Skin of body (tissue), 2 donors: Measurements from ENCODE around the gene TEX44. TPM values are rescaled to one million over a fixed set of nuclear protein-coding genes. Genes with fewer than 3 reads are reported as not detected.
"Not testable (repeated sequence)": the region's sequence is repeated elsewhere in the genome, so short reads cannot be mapped to it uniquely, and the experiment has no call there.

Experiments used
- DNase-seq: peaks from one replicate; lab custom pipeline; 2025; lab: John Stamatoyannopoulos, UW
- total RNA-seq: library from RNA; depleted of rRNA; stranded (reverse); fragments of >200 nt; gene quantifications from one replicate; pipeline ENCODE4 v1.2.3, GENCODE V29; 2014

Gene TEX44
- total RNA-seq, 1 donor from 2014 or later, result not detected

- DNase-seq, result not testable (repeated sequence)
These were observed 21.7 kb upstream of the TEX44 start for GRCh38 chr2:231570915-231571314.

DNA sequence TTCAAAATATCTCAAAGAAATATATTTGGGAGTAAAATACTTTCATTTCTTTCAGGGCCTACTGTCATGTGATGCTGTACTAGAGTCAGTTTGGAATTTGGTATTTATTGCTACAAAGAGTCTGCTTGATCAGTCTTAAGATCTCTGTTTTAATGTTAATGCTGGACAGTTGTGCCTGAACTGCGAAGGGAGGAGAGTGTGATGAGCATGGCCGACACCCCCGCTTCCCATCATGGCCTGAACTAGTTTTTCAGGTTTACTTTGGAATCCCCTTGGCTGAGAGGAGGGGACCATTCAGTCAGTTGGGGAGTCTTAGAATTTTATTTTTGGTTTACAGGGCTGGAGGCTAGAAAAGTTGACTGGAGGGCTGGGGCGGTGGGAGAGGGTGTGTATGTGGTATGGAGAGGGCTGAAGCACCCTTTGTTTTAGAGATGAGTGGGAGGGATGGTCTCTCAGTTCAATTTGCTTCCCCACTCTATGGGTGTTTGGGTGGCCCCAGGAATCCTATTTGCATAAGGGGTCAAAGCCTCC lies 20.9 kb upstream of the TEX44 start:
- DNase-seq, result no peak

- no peak for DNase-seq
These were observed 19.6 kb upstream of the TEX44 start for GRCh38 chr2:231573096-231573495.

DNA sequence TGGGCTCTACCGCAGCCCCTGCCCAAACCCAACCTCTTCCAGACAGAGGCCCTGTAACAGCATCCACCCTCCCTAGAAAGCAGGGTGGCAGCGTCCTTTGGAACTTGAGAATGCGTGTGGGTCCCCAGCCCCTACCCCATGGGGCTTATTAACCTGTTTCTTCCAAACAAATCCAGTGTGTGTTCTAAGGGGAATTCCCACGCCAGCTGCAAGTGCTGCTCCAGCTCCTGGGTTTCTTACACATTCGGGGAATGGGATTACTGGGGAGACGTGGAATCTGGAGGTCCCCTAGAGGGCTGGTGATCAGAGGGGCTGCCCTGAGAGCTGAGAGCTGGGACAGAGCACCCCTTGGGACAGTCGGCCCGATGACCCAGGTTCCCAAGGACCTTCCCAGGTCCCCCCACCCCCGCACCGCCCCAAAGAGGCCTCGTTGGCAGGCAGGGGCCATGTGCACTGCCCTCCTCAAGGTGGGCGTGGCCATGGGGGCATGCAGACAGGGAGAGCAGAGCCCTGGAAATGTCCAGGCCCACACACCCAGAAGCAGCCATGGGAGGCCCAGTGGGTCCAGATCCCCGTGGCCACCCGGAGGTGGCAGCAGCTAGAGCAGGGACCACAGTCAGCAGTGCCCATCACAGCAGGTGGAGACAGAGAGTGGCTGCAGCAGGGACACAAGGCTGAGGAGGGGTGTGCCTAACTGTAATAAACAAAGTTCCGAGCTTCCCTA lies 18.8 kb upstream of the TEX44 start:
- DNase-seq, result no peak

DNA sequence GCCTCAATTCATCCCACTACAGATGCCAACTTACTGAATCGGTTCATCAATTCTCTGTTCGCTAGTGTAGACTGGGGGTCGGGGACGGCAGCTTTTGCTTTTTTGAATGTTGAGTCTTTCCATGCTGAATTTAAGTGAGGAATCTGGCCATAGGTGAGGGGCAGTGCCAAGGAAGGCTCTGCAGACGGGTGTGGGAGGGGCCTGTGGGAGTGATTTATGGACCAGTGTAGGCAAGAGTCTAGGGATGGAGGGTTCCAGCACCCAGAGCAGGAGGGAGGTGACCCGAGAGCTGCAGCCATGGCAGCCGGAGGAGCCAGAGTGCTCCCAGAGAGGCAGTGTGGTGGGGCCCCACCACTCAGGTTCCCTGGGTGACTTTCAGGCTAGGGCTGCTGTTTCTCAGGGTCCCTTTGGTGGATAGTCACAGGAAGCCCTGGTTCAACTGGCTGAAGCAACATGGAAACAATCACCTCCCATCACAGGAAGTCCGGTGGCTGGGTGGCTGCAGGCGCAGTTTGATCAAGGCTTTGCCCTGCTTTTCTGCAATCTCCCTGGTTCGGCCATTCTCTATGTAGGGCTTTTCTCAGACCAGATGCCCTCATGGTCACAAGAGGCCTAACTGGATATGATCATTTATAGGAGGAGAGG lies 16.9 kb upstream of the TEX44 start:
- DNase-seq, result no peak

DNA sequence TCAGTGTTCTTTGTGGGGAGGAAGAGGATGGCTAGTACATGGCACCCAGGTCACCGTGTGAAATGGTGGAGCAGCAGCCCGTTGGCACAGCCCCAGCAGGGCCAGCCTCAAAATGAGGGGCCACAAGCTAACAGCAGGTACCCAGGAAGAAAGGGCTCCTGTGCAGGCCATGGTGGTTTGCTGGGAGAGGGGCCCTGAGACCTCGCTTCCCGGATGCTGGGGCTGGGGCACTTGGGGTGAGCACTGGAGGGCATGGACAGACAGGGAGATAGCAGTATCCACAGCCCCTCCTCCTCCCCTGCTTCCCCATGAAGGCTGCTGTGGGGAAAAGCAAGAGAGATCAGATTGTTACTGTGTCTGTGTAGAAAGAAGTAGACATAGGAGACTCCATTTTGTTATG lies 16.2 kb upstream of the TEX44 start:
- no peak for DNase-seq

- not testable (repeated sequence) for DNase-seq
These were observed 14.0 kb upstream of the TEX44 start for GRCh38 chr2:231578655-231579054.

GRCh38 chr2:231579560-231579959 lies 13.1 kb upstream of the TEX44 start:
- no peak for DNase-seq

DNA sequence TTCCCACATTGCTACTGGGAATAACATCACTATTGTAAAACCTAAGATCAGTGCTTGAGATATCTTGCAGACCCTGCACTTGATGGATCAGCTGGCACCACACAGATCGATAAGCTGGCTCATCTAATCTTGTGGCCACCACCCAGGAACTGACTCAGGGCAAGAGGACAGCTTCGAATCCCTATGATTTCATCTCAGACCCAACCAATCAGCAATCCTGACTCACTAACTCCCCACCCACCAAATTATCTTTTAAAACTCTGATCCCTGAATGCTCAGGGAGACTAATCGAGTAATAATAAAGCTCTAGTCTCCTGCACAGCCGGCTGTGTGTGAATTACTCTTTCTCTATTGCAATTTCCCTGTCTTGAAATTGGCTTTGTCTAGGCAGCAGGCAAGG lies 11.3 kb upstream of the TEX44 start:
- no peak for DNase-seq

DNA sequence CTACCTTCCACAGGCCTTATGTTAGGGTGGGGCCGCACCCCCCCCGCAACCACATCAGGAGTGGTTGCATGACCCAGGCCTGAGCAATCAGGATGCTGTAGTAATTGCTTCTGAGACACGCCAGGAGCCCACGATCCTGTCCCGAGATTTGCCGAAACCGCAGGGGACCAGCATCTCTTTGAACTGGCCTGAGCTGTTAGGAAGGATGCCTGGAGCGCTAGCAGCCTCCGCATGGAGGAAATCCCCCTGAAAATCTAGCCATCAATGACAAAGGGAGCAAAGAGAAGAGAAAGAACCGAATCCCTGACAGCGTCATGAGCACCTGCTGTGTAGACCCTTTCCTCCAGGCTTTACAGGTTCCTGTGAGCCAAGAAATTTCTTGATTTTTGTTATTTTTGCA lies 8.7 kb upstream of the TEX44 start:
- no peak for DNase-seq

GRCh38 chr2:231587744-231588143 lies 4.9 kb upstream of the TEX44 start:
- DNase-seq, result not testable (repeated sequence)

GRCh38 chr2:231589656-231590055 lies 3.0 kb upstream of the TEX44 start:
- DNase-seq, result no peak

- no peak for DNase-seq
These were observed 2.0 kb upstream of the TEX44 start for GRCh38 chr2:231590614-231591013.

GRCh38 chr2:231593666-231594065 lies 1.0 kb downstream of the TEX44 start:
- no peak for DNase-seq

- no peak for DNase-seq
These were observed 4.4 kb downstream of the TEX44 start for GRCh38 chr2:231597014-231597611.

DNA sequence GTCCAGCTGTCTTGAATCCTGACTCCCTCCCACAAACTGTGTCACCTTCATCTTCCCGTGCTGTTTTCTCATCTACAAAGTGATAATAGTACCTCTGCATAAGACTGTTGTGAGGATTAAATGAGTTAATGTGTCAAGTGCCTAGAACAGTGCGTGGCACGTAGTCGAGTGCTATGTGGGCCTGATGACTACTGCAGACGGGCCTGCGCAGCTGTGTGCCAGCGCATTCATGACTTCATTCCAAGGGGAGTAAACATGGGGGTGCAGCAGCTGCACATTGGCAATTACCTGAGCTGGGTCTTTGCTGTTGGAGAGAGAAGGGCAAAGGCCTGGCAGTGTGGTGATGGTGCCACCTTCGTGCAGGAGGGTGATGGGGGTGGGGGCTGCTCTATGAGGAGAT lies 5.0 kb downstream of the TEX44 start:
- no peak for DNase-seq

DNA sequence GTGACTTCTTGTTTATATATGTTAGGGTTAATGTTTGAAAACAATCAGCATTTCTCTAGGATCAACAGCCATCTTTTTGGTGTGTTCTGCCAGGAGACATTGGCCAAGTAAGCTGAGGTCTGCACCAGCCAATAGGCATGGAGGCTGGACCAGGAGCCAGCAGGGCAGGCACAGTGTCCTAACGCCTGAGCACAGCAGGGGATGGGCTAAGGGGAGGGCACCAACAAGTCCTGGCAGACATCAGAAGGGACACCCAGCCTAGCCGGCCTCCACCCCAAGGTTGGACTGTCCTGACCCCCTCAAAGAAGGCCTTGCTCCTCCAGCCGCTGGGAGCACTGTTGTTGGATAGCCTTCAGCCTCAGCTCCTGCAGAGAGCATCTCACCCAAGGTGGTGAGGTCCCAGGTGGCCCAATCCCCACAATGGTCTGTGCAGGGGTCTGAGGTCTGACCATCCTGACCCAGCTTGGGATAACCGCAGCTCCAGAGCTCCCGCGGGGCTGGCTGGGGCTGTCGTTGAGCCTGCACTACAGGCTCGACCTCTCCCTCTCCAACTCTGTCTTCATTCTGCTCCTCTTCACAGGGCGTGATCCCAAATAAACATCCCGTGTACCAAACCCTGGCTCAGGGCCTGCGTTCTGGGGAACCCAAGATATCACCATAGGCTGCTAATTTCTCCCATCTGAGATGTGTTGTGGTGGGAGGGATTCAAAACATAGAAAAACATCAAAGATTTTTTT lies 8.1 kb downstream of the TEX44 start:
- no peak for DNase-seq

DNA sequence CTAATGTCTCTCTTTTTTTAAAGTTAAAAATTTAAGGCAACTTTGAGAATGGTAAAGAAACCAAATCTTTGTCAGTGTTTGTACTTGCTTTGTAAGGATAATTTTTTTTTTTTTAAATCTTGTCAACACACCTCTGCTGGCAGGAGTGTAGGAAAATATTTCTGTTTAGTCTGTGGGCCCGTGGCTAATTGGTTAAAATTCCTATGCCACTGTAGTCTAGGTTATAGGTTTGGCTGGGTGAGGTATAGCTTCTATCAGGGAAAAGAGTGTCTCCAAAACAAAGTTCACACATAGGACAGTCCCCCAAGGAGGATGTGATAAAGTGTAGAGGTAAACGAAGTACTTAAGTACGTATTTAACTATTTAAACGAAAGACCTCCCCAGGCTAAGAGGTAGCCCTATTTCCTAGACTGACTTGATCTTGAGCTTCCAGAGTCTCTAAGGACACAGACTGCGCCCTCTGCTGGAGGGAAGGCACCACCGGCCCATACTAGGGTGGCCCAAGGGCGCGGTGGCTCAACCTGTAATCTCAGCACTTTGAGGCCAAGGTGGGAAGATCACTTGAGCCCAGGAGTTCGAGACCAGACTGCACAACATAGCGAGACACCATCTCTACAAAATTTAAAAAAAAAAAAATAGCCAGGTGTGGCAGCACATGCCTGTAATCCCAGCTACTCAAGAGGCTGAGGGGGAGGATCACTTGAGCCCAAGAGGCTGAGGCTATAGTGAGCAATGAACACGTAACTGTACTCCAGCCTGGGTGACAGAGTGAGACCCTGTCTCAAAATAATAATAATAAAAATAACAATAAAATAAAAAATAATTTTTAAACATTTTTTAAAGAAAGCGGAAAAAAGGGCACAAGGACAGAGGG lies 8.9 kb downstream of the TEX44 start:
- peak; percentile 18 for DNase-seq

GRCh38 chr2:231602859-231603467 lies 10.3 kb downstream of the TEX44 start:
- DNase-seq, result no peak

DNA sequence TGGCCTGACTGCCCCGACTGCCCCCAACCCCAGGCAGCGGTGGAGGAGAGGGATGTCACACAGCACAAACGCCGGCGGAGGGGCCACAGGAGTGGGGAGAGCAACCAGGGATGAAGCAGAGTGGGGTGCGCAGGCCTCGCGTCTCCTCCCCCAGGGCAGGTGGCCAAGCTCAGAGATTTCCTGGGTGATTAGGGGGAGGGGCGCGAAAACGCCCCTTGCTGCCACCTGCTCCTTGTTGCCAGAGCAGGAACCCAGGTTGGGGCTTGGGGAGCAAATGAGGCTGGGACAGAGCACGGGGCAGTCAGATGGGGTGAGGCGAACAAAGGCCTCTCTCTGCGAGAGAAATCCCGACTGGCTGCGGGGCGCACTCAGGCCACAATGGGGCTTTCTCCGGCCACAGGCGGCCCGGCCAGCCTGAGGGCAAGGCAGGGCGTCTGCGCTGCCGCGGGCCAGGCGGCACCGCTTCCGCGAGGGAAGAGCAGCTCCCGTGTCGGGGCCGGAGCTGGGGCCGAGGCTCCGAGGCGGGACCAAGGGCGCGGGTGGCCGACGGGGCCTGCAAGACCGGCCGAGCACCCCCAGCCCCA lies 11.5 kb downstream of the TEX44 start:
- DNase-seq, result peak; percentile 58
